ENCODE data around the gene FGFR1OP2.
A peak's percentile ranks its signal among the peaks of the same experiment; 100 is the strongest.

FGFR1OP2 gene

GRCh38 chr12:26941215-26941594 lies 2.9 kb downstream of the FGFR1OP2 start:
- no peak overlapping the region for H3K27ac ChIP-seq

GRCh38 chr12:26948309-26948708 lies 10.0 kb downstream of the FGFR1OP2 start:
- TF ChIP-seq, protein P1, sequence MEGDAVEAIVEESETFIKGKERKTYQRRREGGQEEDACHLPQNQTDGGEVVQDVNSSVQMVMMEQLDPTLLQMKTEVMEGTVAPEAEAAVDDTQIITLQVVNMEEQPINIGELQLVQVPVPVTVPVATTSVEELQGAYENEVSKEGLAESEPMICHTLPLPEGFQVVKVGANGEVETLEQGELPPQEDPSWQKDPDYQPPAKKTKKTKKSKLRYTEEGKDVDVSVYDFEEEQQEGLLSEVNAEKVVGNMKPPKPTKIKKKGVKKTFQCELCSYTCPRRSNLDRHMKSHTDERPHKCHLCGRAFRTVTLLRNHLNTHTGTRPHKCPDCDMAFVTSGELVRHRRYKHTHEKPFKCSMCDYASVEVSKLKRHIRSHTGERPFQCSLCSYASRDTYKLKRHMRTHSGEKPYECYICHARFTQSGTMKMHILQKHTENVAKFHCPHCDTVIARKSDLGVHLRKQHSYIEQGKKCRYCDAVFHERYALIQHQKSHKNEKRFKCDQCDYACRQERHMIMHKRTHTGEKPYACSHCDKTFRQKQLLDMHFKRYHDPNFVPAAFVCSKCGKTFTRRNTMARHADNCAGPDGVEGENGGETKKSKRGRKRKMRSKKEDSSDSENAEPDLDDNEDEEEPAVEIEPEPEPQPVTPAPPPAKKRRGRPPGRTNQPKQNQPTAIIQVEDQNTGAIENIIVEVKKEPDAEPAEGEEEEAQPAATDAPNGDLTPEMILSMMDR (conservative IDR thresholded peaks at IDR 0.05) = no peak

More at GRCh38 chr12:26941215-26941594, 2.9 kb downstream of the FGFR1OP2 start:
- TF ChIP-seq, protein P1 (conservative IDR thresholded peaks at IDR 0.05) = no peak

DNA sequence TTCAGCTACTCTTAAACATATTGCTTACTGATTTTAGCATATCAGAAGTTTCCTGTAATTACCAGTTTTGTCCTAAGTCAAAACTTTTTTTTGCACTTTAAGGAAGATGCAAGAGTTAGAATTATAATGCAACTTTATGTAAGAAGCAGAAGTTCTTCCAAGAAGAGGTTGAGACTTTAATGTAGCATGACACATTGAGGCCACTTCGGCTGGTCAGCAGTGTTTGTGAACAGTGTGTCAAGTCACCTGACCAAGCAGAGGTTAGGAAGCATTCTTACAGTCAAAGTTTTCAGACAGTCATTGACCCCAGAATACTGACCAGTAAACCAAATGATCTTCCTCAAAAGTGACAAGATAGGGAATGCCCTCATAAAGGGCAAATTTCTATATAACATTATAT lies 15.2 kb downstream of the FGFR1OP2 start:
- H3K27ac ChIP-seq = no peak overlapping the region
- TF ChIP-seq, protein P1 (conservative IDR thresholded peaks at IDR 0.05) = no peak

More at GRCh38 chr12:26948309-26948708, 10.0 kb downstream of the FGFR1OP2 start:
- H3K27ac ChIP-seq = no peak overlapping the region

DNA sequence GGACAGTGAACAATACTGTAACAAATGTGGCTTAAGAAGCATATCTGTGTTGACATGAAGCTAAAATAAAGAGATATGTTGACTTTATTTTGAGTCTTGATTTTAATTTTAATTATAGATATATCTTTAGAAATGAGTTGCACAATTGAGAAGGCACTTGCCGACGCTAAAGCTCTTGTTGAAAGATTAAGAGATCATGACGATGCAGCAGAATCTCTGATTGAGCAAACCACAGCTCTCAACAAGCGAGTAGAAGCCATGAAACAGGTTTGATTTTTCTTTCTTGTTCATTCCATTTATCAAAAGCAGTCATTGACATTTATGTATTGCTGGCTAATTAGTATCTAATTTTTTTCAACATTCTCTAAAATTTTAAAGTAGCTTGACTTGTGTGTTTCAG lies 15.8 kb downstream of the FGFR1OP2 start:
- TF ChIP-seq, protein P1 (conservative IDR thresholded peaks at IDR 0.05) = no peak
- no peak overlapping the region for H3K27ac ChIP-seq

- H3K27ac ChIP-seq = peak overlapping the region; percentile 41
Observed at GRCh38 chr12:26961391-26961790, 23.1 kb downstream of the FGFR1OP2 start.

DNA sequence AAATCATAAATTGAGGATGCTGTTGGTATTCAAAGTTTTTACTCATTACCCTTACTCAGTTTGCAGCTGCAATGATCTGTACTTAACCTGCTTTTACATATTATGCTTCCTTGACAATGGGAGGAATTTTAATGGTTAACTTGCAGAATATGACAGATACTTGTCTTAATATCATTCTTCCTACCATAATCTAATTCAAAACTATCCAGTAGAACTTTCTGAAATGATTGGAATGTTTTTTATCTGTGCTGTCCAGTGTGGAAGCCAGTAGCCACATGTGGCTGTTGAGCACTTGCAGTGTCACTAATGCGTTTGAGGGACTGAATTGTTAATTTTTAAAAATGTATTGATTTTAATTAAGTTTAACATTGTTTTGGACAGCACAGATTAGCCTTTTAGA lies 23.5 kb downstream of the FGFR1OP2 start:
- no peak overlapping the region; the same call in 1 of the 2 replicates for H3K27ac ChIP-seq
- TF ChIP-seq, protein P1 (conservative IDR thresholded peaks at IDR 0.05) = no peak

DNA sequence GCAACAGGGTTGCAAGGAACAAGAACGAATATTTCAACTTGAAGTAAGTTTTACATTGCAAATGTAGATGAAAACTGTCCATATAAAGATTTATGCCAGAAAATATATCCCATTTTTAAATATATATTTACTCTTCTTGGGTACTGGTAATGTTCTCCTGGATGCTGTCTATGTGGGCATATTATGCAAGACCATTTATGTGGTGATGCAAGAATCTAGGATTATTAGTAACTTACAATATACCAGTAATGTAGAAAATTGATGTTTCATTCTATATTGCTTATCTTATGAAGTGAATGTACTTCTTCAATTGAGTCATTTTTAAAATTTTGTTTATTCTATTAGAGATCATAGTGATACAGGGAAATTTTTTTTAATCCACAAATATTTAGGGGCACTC lies 25.1 kb downstream of the FGFR1OP2 start:
- TF ChIP-seq, protein P1 (conservative IDR thresholded peaks at IDR 0.05) = no peak
- H3K27ac ChIP-seq = no peak overlapping the region

GRCh38 chr12:26966842-26967241 lies 28.6 kb downstream of the FGFR1OP2 start:
- TF ChIP-seq, protein P1 (conservative IDR thresholded peaks at IDR 0.05) = no peak
- no peak overlapping the region for H3K27ac ChIP-seq

Data from VCaP (cell line).